ENCODE results near the gene GIMD1. TPM values are rescaled to one million over a fixed set of nuclear protein-coding genes. Genes with fewer than 3 reads are reported as not detected.

The GIMD1 gene
- polyA plus RNA-seq, 1 of the 3 experiments (the other 2 are of a cell fraction) = not detected

DNA sequence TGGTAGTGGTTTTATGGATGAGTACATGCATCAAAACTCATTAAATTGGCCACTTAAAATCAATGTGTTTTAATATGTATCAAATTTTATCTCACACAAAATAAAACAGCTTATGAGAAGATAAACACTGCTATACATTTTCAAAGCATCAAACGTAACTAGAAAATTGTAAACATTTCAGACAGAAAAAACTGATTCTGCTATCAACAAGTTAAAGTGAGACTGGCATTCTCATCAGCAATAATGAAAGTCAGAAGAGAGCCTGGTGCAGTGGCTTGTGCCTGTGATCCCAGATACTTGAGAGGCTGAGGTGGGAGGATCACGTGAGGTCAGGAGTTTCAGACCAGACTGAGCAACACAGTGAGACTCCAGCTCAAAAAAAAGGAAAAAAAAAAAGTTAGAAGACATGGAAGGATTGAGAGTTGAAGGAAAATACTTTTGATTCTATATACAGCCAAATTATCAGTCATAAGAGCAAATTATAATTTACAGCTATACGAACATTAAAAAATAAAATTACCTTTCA, 55.5 kb downstream of the GIMD1 start:
- Histone ChIP-seq H3K4me1 (ENCODE audit: control insufficient read depth in 1 of 2, insufficient read depth in 2 of 2, low read depth in 1 of 2, low read length in 1 of 2) (peaks cover 11 to 18% of the 10 kb centered on the region in 2 experiments; a peak in 3 of 4 replicates), H2AFZ (ENCODE audit: low read depth) (no peak overlapping the region), H3K36me3 (replicated peaks in 1 of 2; ENCODE audit: control insufficient read depth in 1 of 2, insufficient read depth in 2 of 2, low read length in 1 of 2) (peaks cover 5 to 7% of the 10 kb centered on the region in 2 experiments), H3K4me3 (ENCODE audit: low read depth in 2 of 2, low read length in 1 of 2) (peak overlapping the region in 1 of 2 experiments; percentile 0; a peak in 1 of 4 replicates), H3K9me2 (no peaks in the 10 kb centered on the region), H4K20me1 (ENCODE audit: insufficient read depth) (no peaks in the 10 kb centered on the region), H3K79me2 (ENCODE audit: insufficient read depth) (peaks cover 79% of the 10 kb centered on the region), H3K9ac (peak overlapping the region; percentile 31; the same call in 1 of the 2 replicates), H3K4me2 (peak overlapping the region; percentile 33), H3K27ac (ENCODE audit: low read depth in 2 of 2, low read length in 1 of 2) (peak overlapping the region; percentile 62 to 74; a peak in 3 of 4 replicates), H3K9me3 (no peaks in the 10 kb centered on the region), H3F3A (replicated peaks; ENCODE audit: insufficient read depth) (peaks cover 26% of the 10 kb centered on the region), H3K27me3 (ENCODE audit: insufficient read depth) (no peaks in the 10 kb centered on the region)
- ChIA-PET CTCF (interaction anchor here (1.3 kb wide), 1 partner anchor 9 kb away, joined by 3 read pairs; no protein-coding TSS in a partner anchor), POLR2A (interaction anchor here (0.7 kb wide), 1 partner anchor 9 kb away, joined by 4 read pairs; no protein-coding TSS in a partner anchor)
- TF ChIP-seq MEF2A (IDR thresholded peaks at IDR 0.05; ENCODE audit: borderline replicate concordance, low read depth) (no peak), EP300 (IDR thresholded peaks at IDR 0.05; ENCODE audit: borderline replicate concordance in 1 of 2, low read depth in 1 of 2, low read length in 1 of 2) (no peak), GATA2 (CRISPR knock-in tag; IDR thresholded peaks at IDR 0.05) (no peak), FOXM1 (IDR thresholded peaks at IDR 0.05; ENCODE audit: low read depth) (no peak)
- TF ChIP-seq, protein P1, sequence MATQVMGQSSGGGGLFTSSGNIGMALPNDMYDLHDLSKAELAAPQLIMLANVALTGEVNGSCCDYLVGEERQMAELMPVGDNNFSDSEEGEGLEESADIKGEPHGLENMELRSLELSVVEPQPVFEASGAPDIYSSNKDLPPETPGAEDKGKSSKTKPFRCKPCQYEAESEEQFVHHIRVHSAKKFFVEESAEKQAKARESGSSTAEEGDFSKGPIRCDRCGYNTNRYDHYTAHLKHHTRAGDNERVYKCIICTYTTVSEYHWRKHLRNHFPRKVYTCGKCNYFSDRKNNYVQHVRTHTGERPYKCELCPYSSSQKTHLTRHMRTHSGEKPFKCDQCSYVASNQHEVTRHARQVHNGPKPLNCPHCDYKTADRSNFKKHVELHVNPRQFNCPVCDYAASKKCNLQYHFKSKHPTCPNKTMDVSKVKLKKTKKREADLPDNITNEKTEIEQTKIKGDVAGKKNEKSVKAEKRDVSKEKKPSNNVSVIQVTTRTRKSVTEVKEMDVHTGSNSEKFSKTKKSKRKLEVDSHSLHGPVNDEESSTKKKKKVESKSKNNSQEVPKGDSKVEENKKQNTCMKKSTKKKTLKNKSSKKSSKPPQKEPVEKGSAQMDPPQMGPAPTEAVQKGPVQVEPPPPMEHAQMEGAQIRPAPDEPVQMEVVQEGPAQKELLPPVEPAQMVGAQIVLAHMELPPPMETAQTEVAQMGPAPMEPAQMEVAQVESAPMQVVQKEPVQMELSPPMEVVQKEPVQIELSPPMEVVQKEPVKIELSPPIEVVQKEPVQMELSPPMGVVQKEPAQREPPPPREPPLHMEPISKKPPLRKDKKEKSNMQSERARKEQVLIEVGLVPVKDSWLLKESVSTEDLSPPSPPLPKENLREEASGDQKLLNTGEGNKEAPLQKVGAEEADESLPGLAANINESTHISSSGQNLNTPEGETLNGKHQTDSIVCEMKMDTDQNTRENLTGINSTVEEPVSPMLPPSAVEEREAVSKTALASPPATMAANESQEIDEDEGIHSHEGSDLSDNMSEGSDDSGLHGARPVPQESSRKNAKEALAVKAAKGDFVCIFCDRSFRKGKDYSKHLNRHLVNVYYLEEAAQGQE (IDR thresholded peaks at IDR 0.05; ENCODE audit: low read depth, low read length) = no peak
- TF ChIP-seq, protein P2, sequence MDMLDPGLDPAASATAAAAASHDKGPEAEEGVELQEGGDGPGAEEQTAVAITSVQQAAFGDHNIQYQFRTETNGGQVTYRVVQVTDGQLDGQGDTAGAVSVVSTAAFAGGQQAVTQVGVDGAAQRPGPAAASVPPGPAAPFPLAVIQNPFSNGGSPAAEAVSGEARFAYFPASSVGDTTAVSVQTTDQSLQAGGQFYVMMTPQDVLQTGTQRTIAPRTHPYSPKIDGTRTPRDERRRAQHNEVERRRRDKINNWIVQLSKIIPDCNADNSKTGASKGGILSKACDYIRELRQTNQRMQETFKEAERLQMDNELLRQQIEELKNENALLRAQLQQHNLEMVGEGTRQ (IDR thresholded peaks at IDR 0.05; ENCODE audit: borderline replicate concordance, low read depth, low read length) = no peak
- TF ChIP-seq, protein P3, sequence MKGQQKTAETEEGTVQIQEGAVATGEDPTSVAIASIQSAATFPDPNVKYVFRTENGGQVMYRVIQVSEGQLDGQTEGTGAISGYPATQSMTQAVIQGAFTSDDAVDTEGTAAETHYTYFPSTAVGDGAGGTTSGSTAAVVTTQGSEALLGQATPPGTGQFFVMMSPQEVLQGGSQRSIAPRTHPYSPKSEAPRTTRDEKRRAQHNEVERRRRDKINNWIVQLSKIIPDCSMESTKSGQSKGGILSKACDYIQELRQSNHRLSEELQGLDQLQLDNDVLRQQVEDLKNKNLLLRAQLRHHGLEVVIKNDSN (IDR thresholded peaks at IDR 0.05; ENCODE audit: borderline replicate concordance, low read depth) = no peak
- DNase-seq = no peak
- 81% methylated on average over 3 of the region's 3 CpGs for WGBS (ENCODE audit: low lambda C conversion rate)

DNA sequence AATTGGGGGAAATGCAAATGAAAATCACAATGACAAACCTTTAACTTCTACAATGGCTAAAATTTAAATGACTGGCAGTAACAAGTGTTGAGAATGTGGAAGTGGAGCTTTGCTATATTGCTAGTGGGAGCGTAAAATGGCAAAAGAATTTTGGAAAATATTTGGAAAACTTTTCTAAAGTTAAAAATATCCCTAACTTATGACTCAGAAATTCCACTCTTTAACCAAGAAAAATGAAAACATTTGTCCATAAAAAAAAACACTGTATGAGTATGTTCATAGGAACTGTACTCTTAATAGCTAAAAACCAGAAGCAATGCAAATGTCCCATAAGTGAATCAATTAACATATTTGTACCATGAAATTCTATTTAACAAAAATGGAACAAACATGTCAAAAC, 56.2 kb downstream of the GIMD1 start:
- no peaks in the 10 kb centered on the region for H3K9me2 ChIP-seq
- ChIA-PET POLR2A (no interaction called here), CTCF (no interaction called here)
- H3K27me3 ChIP-seq (ENCODE audit: insufficient read depth) = no peaks in the 10 kb centered on the region
- WGBS (ENCODE audit: low lambda C conversion rate) = 35% methylated on average over 1 of the region's 1 CpG
- H3K27ac ChIP-seq (ENCODE audit: low read depth in 2 of 2, low read length in 1 of 2) = peak overlapping the region; percentile 69 to 74
- peak overlapping the region in 1 of 2 experiments; percentile 0; a peak in 1 of 4 replicates for H3K4me3 ChIP-seq (ENCODE audit: low read depth in 2 of 2, low read length in 1 of 2)
- H3K79me2 ChIP-seq (ENCODE audit: insufficient read depth) = peaks cover 72% of the 10 kb centered on the region
- H3K4me2 ChIP-seq = peak overlapping the region; percentile 33
- no peaks in the 10 kb centered on the region for H4K20me1 ChIP-seq (ENCODE audit: insufficient read depth)
- H3K9me3 ChIP-seq = no peaks in the 10 kb centered on the region
- H3K9ac ChIP-seq = peak overlapping the region; percentile 31; the same call in 1 of the 2 replicates
- H3K4me1 ChIP-seq (ENCODE audit: control insufficient read depth in 1 of 2, insufficient read depth in 2 of 2, low read depth in 1 of 2, low read length in 1 of 2) = peaks cover 6 to 11% of the 10 kb centered on the region in 2 experiments; a peak in 3 of 4 replicates
- H3K36me3 ChIP-seq (replicated peaks in 1 of 2; ENCODE audit: control insufficient read depth in 1 of 2, insufficient read depth in 2 of 2, low read length in 1 of 2) = peaks cover 11 to 14% of the 10 kb centered on the region in 2 experiments
- no peak for DNase-seq
- peaks cover 29% of the 10 kb centered on the region for H3F3A ChIP-seq (replicated peaks; ENCODE audit: insufficient read depth)
- no peak overlapping the region for H2AFZ ChIP-seq (ENCODE audit: low read depth)
- TF ChIP-seq FOXJ3 (CRISPR knock-in tag; IDR thresholded peaks at IDR 0.05) (no peak), FOXM1 (IDR thresholded peaks at IDR 0.05; ENCODE audit: low read depth) (no peak), EZH2phosphoT487 (IDR thresholded peaks at IDR 0.05; ENCODE audit: borderline replicate concordance, low read depth) (no peak), TAF1 (IDR thresholded peaks at IDR 0.05; ENCODE audit: borderline replicate concordance, low read depth, low read length) (no peak), RCOR1 (IDR thresholded peaks at IDR 0.05; ENCODE audit: low read length) (no peak), YY1 (IDR thresholded peaks at IDR 0.05; ENCODE audit: low read depth) (no peak), TEAD4 (IDR thresholded peaks at IDR 0.05; ENCODE audit: borderline replicate concordance, insufficient read depth) (peak; percentile 45; the same call in 1 of the 2 replicates)
- TF ChIP-seq, protein P4, sequence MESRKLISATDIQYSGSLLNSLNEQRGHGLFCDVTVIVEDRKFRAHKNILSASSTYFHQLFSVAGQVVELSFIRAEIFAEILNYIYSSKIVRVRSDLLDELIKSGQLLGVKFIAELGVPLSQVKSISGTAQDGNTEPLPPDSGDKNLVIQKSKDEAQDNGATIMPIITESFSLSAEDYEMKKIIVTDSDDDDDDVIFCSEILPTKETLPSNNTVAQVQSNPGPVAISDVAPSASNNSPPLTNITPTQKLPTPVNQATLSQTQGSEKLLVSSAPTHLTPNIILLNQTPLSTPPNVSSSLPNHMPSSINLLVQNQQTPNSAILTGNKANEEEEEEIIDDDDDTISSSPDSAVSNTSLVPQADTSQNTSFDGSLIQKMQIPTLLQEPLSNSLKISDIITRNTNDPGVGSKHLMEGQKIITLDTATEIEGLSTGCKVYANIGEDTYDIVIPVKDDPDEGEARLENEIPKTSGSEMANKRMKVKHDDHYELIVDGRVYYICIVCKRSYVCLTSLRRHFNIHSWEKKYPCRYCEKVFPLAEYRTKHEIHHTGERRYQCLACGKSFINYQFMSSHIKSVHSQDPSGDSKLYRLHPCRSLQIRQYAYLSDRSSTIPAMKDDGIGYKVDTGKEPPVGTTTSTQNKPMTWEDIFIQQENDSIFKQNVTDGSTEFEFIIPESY (IDR thresholded peaks at IDR 0.05; ENCODE audit: borderline replicate concordance, low read depth) = no peak
- TF ChIP-seq, protein P5, sequence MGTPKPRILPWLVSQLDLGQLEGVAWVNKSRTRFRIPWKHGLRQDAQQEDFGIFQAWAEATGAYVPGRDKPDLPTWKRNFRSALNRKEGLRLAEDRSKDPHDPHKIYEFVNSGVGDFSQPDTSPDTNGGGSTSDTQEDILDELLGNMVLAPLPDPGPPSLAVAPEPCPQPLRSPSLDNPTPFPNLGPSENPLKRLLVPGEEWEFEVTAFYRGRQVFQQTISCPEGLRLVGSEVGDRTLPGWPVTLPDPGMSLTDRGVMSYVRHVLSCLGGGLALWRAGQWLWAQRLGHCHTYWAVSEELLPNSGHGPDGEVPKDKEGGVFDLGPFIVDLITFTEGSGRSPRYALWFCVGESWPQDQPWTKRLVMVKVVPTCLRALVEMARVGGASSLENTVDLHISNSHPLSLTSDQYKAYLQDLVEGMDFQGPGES (IDR thresholded peaks at IDR 0.05; ENCODE audit: low read depth, low read length) = no peak
- TF ChIP-seq, protein P6, sequence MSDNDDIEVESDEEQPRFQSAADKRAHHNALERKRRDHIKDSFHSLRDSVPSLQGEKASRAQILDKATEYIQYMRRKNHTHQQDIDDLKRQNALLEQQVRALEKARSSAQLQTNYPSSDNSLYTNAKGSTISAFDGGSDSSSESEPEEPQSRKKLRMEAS (IDR thresholded peaks at IDR 0.05; ENCODE audit: low read depth) = no peak

Data from SK-N-SH (cell line).